H1 (cell line): ENCODE data around the gene NEDD9. TPM values are rescaled to one million over a fixed set of nuclear protein-coding genes. Genes with fewer than 3 reads are reported as not detected.

Experiments used
- CTCF ChIA-PET: fragments of 300-600 bp; sonication (Branson Sonifier 250); formaldehyde crosslinking; loops from one replicate; lab custom pipeline; 2021; ENCODE audit not compliant: partially characterized antibody; lab: Charles Lee
- POLR2A ChIA-PET: fragments of 300-600 bp; sonication (Branson Sonifier 250); formaldehyde crosslinking; loops from one replicate; lab custom pipeline; 2021; ENCODE audit warnings: inconsistent platforms; ENCODE audit not compliant: partially characterized antibody; lab: Charles Lee
- DNase-seq, 2 experiments: peaks; one replicate each; pipeline versions ENCODE4 v3.0.0 to v3.0.0-alpha.2; 2010 to 2022; ENCODE audit warnings: low spot score in 2 of 2, low read depth in 1 of 2, mixed read lengths in 1 of 2
- FAIRE-seq: peaks from 2 replicates; lab custom pipeline; 2011; peaks lifted over from hg19 to GRCh38; lab: Jason Lieb, UNC
- H2AFZ ChIP-seq: 2 replicates; pipeline ENCODE4 v1.8.1; 2012; ENCODE audit warnings: low read length, inconsistent platforms
- H2AK5ac ChIP-seq: 2 replicates; pipeline ENCODE4 v1.6.1; 2013; ENCODE audit warnings: low read depth, low read length
- H2BK120ac ChIP-seq: replicated peaks from 2 replicates; pipeline ENCODE3; 2013; ENCODE audit warnings: low read depth, low read length, inconsistent platforms
- H2BK12ac ChIP-seq: 2 replicates; pipeline ENCODE4 v1.6.1; 2013; ENCODE audit warnings: low read depth, low read length
- H2BK15ac ChIP-seq: 2 replicates; pipeline ENCODE4 v1.6.1; 2013; ENCODE audit warnings: low read length
- H2BK20ac ChIP-seq: 2 replicates; pipeline ENCODE4 v1.6.1; 2013; ENCODE audit warnings: low read length
- H2BK5ac ChIP-seq: 2 replicates; pipeline ENCODE4 v1.6.1; 2013; ENCODE audit warnings: low read depth, low read length
- H3K14ac ChIP-seq: 2 replicates; pipeline ENCODE4 v1.6.1; 2013; ENCODE audit warnings: inconsistent platforms; ENCODE audit not compliant: insufficient read length
- H3K18ac ChIP-seq: 2 replicates; pipeline ENCODE4 v1.6.1; 2013; ENCODE audit warnings: low read length; ENCODE audit errors: extremely low read depth
- H3K23ac ChIP-seq: 2 replicates; pipeline ENCODE4 v1.6.1; 2013; ENCODE audit warnings: inconsistent platforms; ENCODE audit not compliant: insufficient read length
- H3K23me2 ChIP-seq: 2 replicates; pipeline ENCODE4 v1.6.1; 2013; ENCODE audit warnings: low read depth, low read length
- H3K27ac ChIP-seq: 2 replicates; pipeline ENCODE4 v1.6.1; 2011; ENCODE audit warnings: low read depth, low read length, inconsistent platforms
- H3K27me3 ChIP-seq, 4 experiments: replicated peaks in 1 of 4; 1 replicate in 1 of 4; 2 replicates in 3 of 4; pipeline versions ENCODE4 v1.6.1 to v1.8.1; 2011 to 2013; ENCODE audit warnings: low read length in 3 of 4, mild to moderate bottlenecking in 3 of 4, inconsistent platforms in 2 of 4, mixed read lengths in 2 of 4, moderate library complexity in 1 of 4; ENCODE audit not compliant: control insufficient read depth in 3 of 4, insufficient read depth in 3 of 4; ENCODE audit errors: extremely low read depth in 1 of 4
- H3K36me3 ChIP-seq, 4 experiments: 2 replicates each; pipeline versions ENCODE4 v1.6.1 to v1.8.1; 2011 to 2013; ENCODE audit warnings: mild to moderate bottlenecking in 4 of 4, low read length in 3 of 4, moderate library complexity in 2 of 4, control low read depth in 1 of 4, inconsistent platforms in 1 of 4; ENCODE audit not compliant: insufficient read depth in 4 of 4, control insufficient read depth in 2 of 4
- H3K4ac ChIP-seq: replicated peaks from 2 replicates; pipeline ENCODE3; 2013; ENCODE audit warnings: low read length, low read depth, mixed read lengths, inconsistent platforms; ENCODE audit not compliant: insufficient read length
- H3K4me1 ChIP-seq, 4 experiments: replicated peaks in 1 of 4; 1 replicate in 1 of 4; 2 replicates in 3 of 4; pipeline versions ENCODE4 v1.6.1 to v1.8.1; 2011 to 2013; ENCODE audit warnings: low read length in 3 of 4, inconsistent platforms in 2 of 4, mixed read lengths in 1 of 4; ENCODE audit not compliant: insufficient read depth in 4 of 4, control insufficient read depth in 3 of 4
- H3K4me2 ChIP-seq, 2 experiments: 2 replicates each; pipeline versions ENCODE4 v1.6.1 to v1.8.1; 2011 to 2013; ENCODE audit warnings: low read depth in 2 of 2, low read length in 2 of 2, control low read depth in 1 of 2, inconsistent platforms in 1 of 2, mild to moderate bottlenecking in 1 of 2; ENCODE audit not compliant: insufficient read depth in 1 of 2
- H3K4me3 ChIP-seq, 4 experiments: fragments of 200-600, 300-600 bp in 1 of 4; sonication (generic), shearing (Covaris generic), sonication (Bioruptor Twin) in 1 of 4; 2 replicates each; pipeline versions ENCODE4 v1.5.1 to v1.8.1; 2011 to 2016; ENCODE audit warnings: low read length in 4 of 4, low read depth in 3 of 4, control low read depth in 2 of 4, inconsistent platforms in 2 of 4, mild to moderate bottlenecking in 2 of 4, mixed read lengths in 1 of 4, moderate library complexity in 1 of 4; ENCODE audit not compliant: insufficient read depth in 2 of 4; ENCODE audit errors: extremely low read depth in 1 of 4
- H3K56ac ChIP-seq: replicated peaks from 2 replicates; pipeline ENCODE3; 2013; ENCODE audit warnings: low read depth, mild to moderate bottlenecking, mixed read lengths, low read length, inconsistent platforms; ENCODE audit not compliant: insufficient read length
- H3K79me1 ChIP-seq: 2 replicates; pipeline ENCODE4 v1.6.1; 2013; ENCODE audit warnings: low read depth, low read length, control low read depth
- H3K79me2 ChIP-seq, 2 experiments: 2 replicates each; pipeline versions ENCODE4 v1.6.1 to v1.8.1; 2012 to 2013; ENCODE audit warnings: low read length in 2 of 2, mild to moderate bottlenecking in 2 of 2, inconsistent platforms in 1 of 2; ENCODE audit not compliant: insufficient read depth in 2 of 2, control insufficient read depth in 1 of 2
- H3K9ac ChIP-seq, 4 experiments: replicated peaks in 1 of 4; 1 replicate in 1 of 4; 2 replicates in 3 of 4; pipeline versions ENCODE4 v1.6.1 to v1.8.1; 2011 to 2013; ENCODE audit warnings: low read depth in 3 of 4, low read length in 3 of 4, control low read depth in 2 of 4, mild to moderate bottlenecking in 2 of 4, moderate library complexity in 2 of 4, inconsistent platforms in 1 of 4; ENCODE audit errors: extremely low read depth in 1 of 4
- H3K9me3 ChIP-seq, 2 experiments: 2 replicates each; pipeline versions ENCODE4 v1.6.1 to v1.8.1; 2012 to 2013; ENCODE audit warnings: mild to moderate bottlenecking in 2 of 2, moderate library complexity in 2 of 2, control low read depth in 1 of 2, inconsistent platforms in 1 of 2, low read depth in 1 of 2, low read length in 1 of 2, mixed read lengths in 1 of 2; ENCODE audit not compliant: insufficient read depth in 2 of 2
- H4K20me1 ChIP-seq, 2 experiments: replicated peaks in 1 of 2; 2 replicates each; pipeline versions ENCODE3 to v1.8.1; 2011 to 2013; ENCODE audit warnings: inconsistent platforms in 2 of 2, low read length in 2 of 2, mild to moderate bottlenecking in 1 of 2; ENCODE audit not compliant: insufficient read depth in 2 of 2, control insufficient read depth in 1 of 2
- H4K5ac ChIP-seq: 2 replicates; pipeline ENCODE4 v1.6.1; 2013; ENCODE audit warnings: low read length, low read depth, mixed read lengths, inconsistent platforms; ENCODE audit not compliant: insufficient read length
- H4K8ac ChIP-seq: 2 replicates; pipeline ENCODE4 v1.8.0; 2013; ENCODE audit warnings: mild to moderate bottlenecking, moderate library complexity, low read length, inconsistent platforms; ENCODE audit not compliant: insufficient read depth; ENCODE audit errors: extremely low read depth
- H4K91ac ChIP-seq: replicated peaks from 2 replicates; pipeline ENCODE3; 2013; ENCODE audit warnings: low read length, mixed read lengths, inconsistent platforms; ENCODE audit not compliant: insufficient read length
- CHD1 ChIP-seq: IDR thresholded peaks from 2 replicates; pipeline ENCODE4 v1.6.1; 2012; ENCODE audit warnings: low read depth, low read length, improper control_type of control experiment
- FOSL1 ChIP-seq: IDR thresholded peaks from 2 replicates; pipeline ENCODE4 v1.6.1; 2011; ENCODE audit warnings: mild to moderate bottlenecking, low read depth, low read length, moderate library complexity; ENCODE audit not compliant: insufficient read depth
- HDAC2 ChIP-seq, 2 experiments: fragments of 300-600 bp in 1 of 2; sonication (generic) in 1 of 2; IDR thresholded peaks; 2 replicates each; pipeline ENCODE4 v1.6.1; 2011 to 2012; ENCODE audit warnings: low read depth in 2 of 2, low read length in 2 of 2, mild to moderate bottlenecking in 2 of 2, moderate library complexity in 2 of 2, borderline replicate concordance in 1 of 2, inconsistent platforms in 1 of 2
- HDAC6 ChIP-seq: IDR thresholded peaks from one replicate; pipeline ENCODE4 v1.7.1; 2012; ENCODE audit warnings: low read depth, mild to moderate bottlenecking, inconsistent platforms, low read length, moderate library complexity
- JUN ChIP-seq: IDR thresholded peaks from 2 replicates; pipeline ENCODE4 v1.6.1; 2011; ENCODE audit warnings: low read depth, mild to moderate bottlenecking, improper control_type of control experiment, low read length
- JUND ChIP-seq: IDR thresholded peaks from 2 replicates; pipeline ENCODE4 v1.6.1; 2011; ENCODE audit warnings: mild to moderate bottlenecking, improper control_type of control experiment, low read length
- PHF8 ChIP-seq: fragments of 200-600 bp; sonication (generic); conservative IDR thresholded peaks from 2 replicates; pipeline ENCODE4 v1.7.1; 2012; ENCODE audit warnings: low read depth, mild to moderate bottlenecking, inconsistent platforms, low read length, moderate library complexity
- POLR2AphosphoS5 ChIP-seq: IDR thresholded peaks from 2 replicates; pipeline ENCODE4 v1.6.1; 2011; ENCODE audit warnings: low read depth, low read length
- RXRA ChIP-seq: IDR thresholded peaks from 2 replicates; pipeline ENCODE4 v1.6.1; 2011; ENCODE audit warnings: low read depth, mild to moderate bottlenecking, low read length, moderate library complexity; ENCODE audit not compliant: insufficient read depth
- SP2 ChIP-seq: IDR thresholded peaks from 2 replicates; pipeline ENCODE4 v1.6.1; 2012; ENCODE audit warnings: mild to moderate bottlenecking, low read length, inconsistent platforms
- WGBS, 2 experiments: shearing (Covaris generic) in 1 of 2; methylation state at CpG; one replicate each; pipeline versions ENCODE4 v1.1.6 to v1.1.7; 2013 to 2015; ENCODE audit warnings: low lambda C conversion rate in 2 of 2, mixed read lengths in 2 of 2, inconsistent platforms in 1 of 2, low coverage in 1 of 2, missing lambda C conversion rate in 1 of 2; ENCODE audit not compliant: insufficient replicate concordance in 2 of 2, insufficient coverage in 1 of 2, insufficient read length in 1 of 2; ENCODE audit errors: extremely low coverage in 1 of 2, missing lambda C conversion rate in 1 of 2; 5-methylcytosine and 5-hydroxymethylcytosine counted together
- polyA plus RNA-seq, 7 experiments: library from polyadenylated mRNA; depleted of rRNA in 3 of 7; stranded (reverse) in 5 of 7; unstranded in 2 of 7; fragments of >200 nt in 5 of 7; fragments of 200-250 nt in 2 of 7; gene quantifications; 1 replicate in 5 of 7; 2 replicates in 1 of 7; 4 replicates in 1 of 7; pipeline versions ENCODE4 v1.2.1 to v1.2.3, GENCODE V29; 2011 to 2013; ENCODE audit warnings: missing spikeins in 2 of 7, mixed read lengths in 2 of 7
- total RNA-seq: library from RNA; stranded (reverse); fragmentation: NEBNext Ultra II Directional; extraction: Animal tissue kit (Norgen Biotek cat#: 25700); gene quantifications from 2 replicates; pipeline ENCODE4 v1.2.1, GENCODE V29; 2021
- TF ChIP-seq, protein P1 (sequence below): IDR thresholded peaks from 2 replicates; pipeline ENCODE4 v1.6.1; 2011; ENCODE audit warnings: low read length, improper control_type of control experiment
- TF ChIP-seq, protein P2 (sequence below): IDR thresholded peaks from 2 replicates; pipeline ENCODE4 v1.6.1; 2011; ENCODE audit warnings: low read depth, mild to moderate bottlenecking, low read length; ENCODE audit not compliant: insufficient read depth

Gene NEDD9
- total and polyA plus RNA-seq, 2 of the 8 experiments (the other 6 are each of a cell fraction or from before 2014, with no cell fraction given) = 3.6 to 12.0 TPM

GRCh38 chr6:11179088-11179418, 53.4 kb downstream of the NEDD9 start:
- peaks cover 0 to 3% of the 10 kb centered on the region in 2 experiments; a peak in 1 of 4 replicates for H3K9me3 ChIP-seq
- no peaks in the 10 kb centered on the region for H3K23me2 ChIP-seq
- H3K4me3 ChIP-seq = no peak overlapping the region
- H2BK12ac ChIP-seq = peak overlapping the region; percentile 71; the same call in 1 of the 2 replicates
- POLR2A ChIA-PET = no interaction called here
- no peak overlapping the region for H2BK15ac ChIP-seq
- no peak overlapping the region; a peak in 1 of 7 replicates for H3K9ac ChIP-seq
- H3K56ac ChIP-seq = no peak overlapping the region
- peak overlapping the region; percentile 68 for H2BK120ac ChIP-seq
- H4K91ac ChIP-seq = peak overlapping the region; percentile 8
- no peak overlapping the region for H3K4ac ChIP-seq
- DNase-seq (no peak), FAIRE-seq (no peak)
- no peaks in the 10 kb centered on the region; a peak in 1 of 8 replicates for H3K36me3 ChIP-seq
- H4K8ac ChIP-seq = no peak overlapping the region
- H3K23ac ChIP-seq = no peak overlapping the region
- H2AFZ ChIP-seq = no peak overlapping the region
- 92% methylated on average over 6 of the region's 6 CpGs; no CpG with 5 or more reads in 1 of the 2 experiments for WGBS, 2 experiments
- no peaks in the 10 kb centered on the region for H3K27me3 ChIP-seq
- H2BK5ac ChIP-seq = peak overlapping the region; percentile 6; the same call in 1 of the 2 replicates
- H3K4me1 ChIP-seq = peaks cover 0 to 4% (median under 1%) of the 10 kb centered on the region in 4 experiments; a peak in 4 of 7 replicates
- H3K14ac ChIP-seq = no peak overlapping the region
- H2AK5ac ChIP-seq = no peak overlapping the region
- no peaks in the 10 kb centered on the region for H4K20me1 ChIP-seq
- H3K79me2 ChIP-seq = no peaks in the 10 kb centered on the region
- no peak overlapping the region for H3K4me2 ChIP-seq
- peak overlapping the region; percentile 73; the same call in 1 of the 2 replicates for H2BK20ac ChIP-seq
- no peak overlapping the region for H3K18ac ChIP-seq
- no peak overlapping the region for H4K5ac ChIP-seq
- no peaks in the 10 kb centered on the region for H3K79me1 ChIP-seq
- CTCF ChIA-PET = interaction anchor here (1.1 to 2.8 kb wide), 4 partner anchors 7 to 317 kb away, joined by 3 to 15 read pairs (median 6); no protein-coding TSS in a partner anchor
- no peak overlapping the region for H3K27ac ChIP-seq
- TF ChIP-seq CHD1 (no peak), RXRA (no peak), JUN (no peak), PHF8 (no peak), HDAC2 (IDR thresholded peaks at IDR 0.05; ENCODE audit: borderline replicate concordance in 1 of 2, low read depth in 2 of 2, low read length in 2 of 2) (no peak), SP2 (no peak), JUND (no peak), POLR2AphosphoS5 (no peak), FOSL1 (no peak), HDAC6 (no peak)
- TF ChIP-seq, protein P1, sequence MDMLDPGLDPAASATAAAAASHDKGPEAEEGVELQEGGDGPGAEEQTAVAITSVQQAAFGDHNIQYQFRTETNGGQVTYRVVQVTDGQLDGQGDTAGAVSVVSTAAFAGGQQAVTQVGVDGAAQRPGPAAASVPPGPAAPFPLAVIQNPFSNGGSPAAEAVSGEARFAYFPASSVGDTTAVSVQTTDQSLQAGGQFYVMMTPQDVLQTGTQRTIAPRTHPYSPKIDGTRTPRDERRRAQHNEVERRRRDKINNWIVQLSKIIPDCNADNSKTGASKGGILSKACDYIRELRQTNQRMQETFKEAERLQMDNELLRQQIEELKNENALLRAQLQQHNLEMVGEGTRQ = no peak
- TF ChIP-seq, protein P2, sequence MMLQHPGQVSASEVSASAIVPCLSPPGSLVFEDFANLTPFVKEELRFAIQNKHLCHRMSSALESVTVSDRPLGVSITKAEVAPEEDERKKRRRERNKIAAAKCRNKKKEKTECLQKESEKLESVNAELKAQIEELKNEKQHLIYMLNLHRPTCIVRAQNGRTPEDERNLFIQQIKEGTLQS = no peak
